GM13977 (cell line): ENCODE measurements around the gene PTPRM.

Experiments used
- DNase-seq: peaks from one replicate; pipeline ENCODE4 v3.0.0; 2012; ENCODE audit warnings: low spot score
- CTCF ChIP-seq: IDR thresholded peaks from 2 replicates; pipeline ENCODE4 v1.5.1; 2012; ENCODE audit warnings: mild to moderate bottlenecking, control low read depth; ENCODE audit not compliant: insufficient read depth; ENCODE audit errors: extremely low read depth, missing control alignments
- in situ Hi-C: fragments of 300-500 bp; cut with MboI; formaldehyde crosslinking; loops from one replicate; pipeline ENCODE4 v1.12.0; 2022; ENCODE audit warnings: low sequenced_read_pairs, low pct_unique_long_range_greater_than_20kb, mixed read lengths, inconsistent platforms; ENCODE audit not compliant: unreplicated experiment

PTPRM gene

GRCh38 chr18:8121942-8122480 is 554.9 kb downstream of the PTPRM start:
- no peak for TF ChIP-seq CTCF
- DNase-seq, result no peak
- in situ Hi-C loops, result no loop called here

DNA sequence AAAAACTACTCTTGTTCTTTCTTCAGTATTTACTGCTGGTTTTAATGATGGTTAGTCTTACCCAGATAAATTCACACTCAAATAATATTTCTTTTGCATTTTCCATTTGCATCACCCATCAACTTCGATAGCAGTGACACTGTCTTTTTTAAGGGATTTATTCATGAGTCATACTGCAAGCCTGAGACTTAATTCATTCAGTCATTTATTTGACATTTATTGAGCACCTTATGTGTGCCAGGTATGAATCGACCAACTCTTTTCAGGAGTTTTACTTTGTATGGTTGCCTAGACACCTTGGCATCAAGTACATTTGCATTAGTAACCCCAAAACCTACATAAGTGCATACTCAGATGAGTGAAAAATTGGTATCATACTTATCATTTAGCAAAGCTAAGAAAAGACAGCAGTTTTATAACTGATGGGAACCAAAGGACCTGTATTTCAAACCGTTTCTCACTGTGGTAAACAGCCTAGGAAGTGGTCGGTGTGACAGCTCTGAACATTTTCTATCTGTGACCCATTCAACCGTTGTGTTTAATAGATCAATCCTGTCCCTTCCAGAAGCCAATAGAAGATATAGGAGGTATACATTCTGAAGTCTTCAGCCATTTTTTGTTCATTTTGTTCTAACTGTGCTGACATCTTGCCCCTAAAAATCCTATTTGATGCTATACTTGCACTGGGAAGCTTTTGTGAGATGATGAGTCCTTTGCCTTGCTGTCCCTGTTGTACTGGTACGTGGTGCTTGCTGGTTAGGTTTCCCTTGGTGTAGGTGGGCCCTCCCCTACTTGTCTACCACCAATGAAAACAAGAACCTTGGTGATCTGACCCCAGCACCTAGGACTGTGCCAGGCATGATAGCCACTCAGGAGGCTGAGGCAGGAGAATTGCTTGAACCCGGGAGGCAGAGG is 557.4 kb downstream of the PTPRM start:
- TF ChIP-seq CTCF, result no peak
- in situ Hi-C loops, result no loop called here
- no peak for DNase-seq

- DNase-seq, result no peak
- in situ Hi-C loops, result no loop called here
- no peak for TF ChIP-seq CTCF
Measured at GRCh38 chr18:8130096-8130495, 563.0 kb downstream of the PTPRM start.

DNA sequence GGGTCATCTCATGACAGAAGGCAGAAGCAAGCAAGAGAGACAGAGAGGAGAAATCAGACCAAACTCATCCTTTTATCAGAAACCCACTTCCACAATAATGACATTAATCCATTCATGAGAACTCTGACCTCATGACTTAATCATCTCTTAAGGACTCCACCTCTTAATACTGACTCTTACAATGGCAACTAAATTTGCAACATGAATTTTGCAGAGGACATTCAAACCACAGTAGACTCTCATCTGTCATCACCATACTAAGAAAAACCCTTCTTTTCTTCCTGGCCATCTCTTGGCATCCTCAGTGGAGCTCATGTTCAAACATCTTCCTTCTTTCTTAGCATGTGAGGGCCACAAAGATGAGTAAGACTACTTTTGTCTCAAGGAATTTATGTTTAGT is 565.9 kb downstream of the PTPRM start:
- in situ Hi-C loops, result no loop called here
- no peak for DNase-seq
- TF ChIP-seq CTCF, result no peak

DNA sequence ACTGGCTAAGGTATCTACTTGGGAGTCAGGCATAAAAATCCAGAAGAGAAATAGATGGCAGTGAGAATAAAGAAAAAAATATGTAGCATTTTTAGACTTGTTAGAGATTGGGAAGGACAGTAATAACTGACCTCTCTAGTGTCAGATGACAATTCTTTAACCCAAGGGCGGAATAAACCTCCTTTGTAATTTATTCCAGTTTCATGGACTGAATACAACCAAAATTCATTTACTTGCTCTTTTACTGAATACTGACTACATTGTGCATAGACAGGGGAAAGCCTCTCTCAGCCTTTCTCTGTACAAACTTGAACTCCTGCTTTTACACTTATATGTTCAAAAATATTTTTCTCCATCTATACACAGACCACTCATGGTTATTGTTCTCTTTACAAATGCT is 566.8 kb downstream of the PTPRM start:
- DNase-seq, result no peak
- in situ Hi-C loops, result no loop called here
- no peak for TF ChIP-seq CTCF

GRCh38 chr18:8139127-8139527 is 572.0 kb downstream of the PTPRM start:
- in situ Hi-C loops, result no loop called here
- TF ChIP-seq CTCF, result no peak
- DNase-seq, result no peak
